NCI-H146 treated with DMSO at 0.1 percent for 48 hours (cell line): ENCODE measurements around the gene TP53.

ENCODE experiments used
- DNase-seq: peaks from one replicate; lab custom pipeline; 2025; ENCODE audit not compliant: unreplicated experiment; lab: John Stamatoyannopoulos, UW

Gene TP53

GRCh38 chr17:7707446-7707845 lies 20.2 kb upstream of the TP53 start:
- no peak for DNase-seq

GRCh38 chr17:7706631-7707354 lies 19.5 kb upstream of the TP53 start:
- no peak for DNase-seq

GRCh38 chr17:7705269-7706255 lies 18.3 kb upstream of the TP53 start:
- DNase-seq = no peak

GRCh38 chr17:7704601-7705268 lies 17.4 kb upstream of the TP53 start, which contains the start of gene EFNB3:
EFNB3 (plus strand) TSS chr17:7705202; CDS start chr17:7705599, 397 bp downstream.
- peak; percentile 40 for DNase-seq

GRCh38 chr17:7703584-7704479 lies 16.5 kb upstream of the TP53 start:
- no peak for DNase-seq

GRCh38 chr17:7702776-7703175 lies 15.5 kb upstream of the TP53 start:
- no peak for DNase-seq

GRCh38 chr17:7701681-7702080 lies 14.4 kb upstream of the TP53 start:
- no peak for DNase-seq

- no peak for DNase-seq
These were observed 13.2 kb upstream of the TP53 start for GRCh38 chr17:7700510-7700909.

GRCh38 chr17:7697828-7698588 lies 10.7 kb upstream of the TP53 start:
- DNase-seq = no peak

GRCh38 chr17:7695586-7695985 lies 8.3 kb upstream of the TP53 start:
- DNase-seq = no peak

- DNase-seq = no peak
These were observed 1.6 kb upstream of the TP53 start for GRCh38 chr17:7688808-7689316.

- peak; percentile 90 for DNase-seq
These were observed 868 bp upstream of the TP53 start, which contains the start of gene WRAP53 for GRCh38 chr17:7687908-7688807. WRAP53 (plus strand) TSS chr17:7688477; CDS start chr17:7688649, 172 bp downstream.

- peak; percentile 94 for DNase-seq
These were observed 843 bp downstream of the TP53 start for GRCh38 chr17:7686222-7687071.

- DNase-seq = peak; percentile 94
These were observed 1.6 kb downstream of the TP53 start for GRCh38 chr17:7685533-7686221.

- no peak for DNase-seq
These were observed 2.3 kb downstream of the TP53 start for GRCh38 chr17:7684851-7685532.

- no peak for DNase-seq
These were observed 9.8 kb downstream of the TP53 start for GRCh38 chr17:7677388-7678067.
